NCI-H187 (cell line): ENCODE data around the gene ARHGAP26.

Experiments used
- DNase-seq, 2 experiments: peaks; one replicate each; lab custom pipeline; 2025; lab: John Stamatoyannopoulos, UW

ARHGAP26 gene

GRCh38 chr5:143268388-143268787 is 498.2 kb downstream of the ARHGAP26 start:
- DNase-seq: no peak

GRCh38 chr5:143271431-143271830 is 501.3 kb downstream of the ARHGAP26 start:
- DNase-seq: no peak

GRCh38 chr5:143274952-143275351 is 504.8 kb downstream of the ARHGAP26 start:
- no peak for DNase-seq

GRCh38 chr5:143275512-143276363 is 505.6 kb downstream of the ARHGAP26 start:
- no peak for DNase-seq

- DNase-seq: no peak
These were observed 507.4 kb downstream of the ARHGAP26 start for GRCh38 chr5:143277536-143277935.
